ENCODE measurements around the gene CHD2.

CHD2 gene

DNA sequence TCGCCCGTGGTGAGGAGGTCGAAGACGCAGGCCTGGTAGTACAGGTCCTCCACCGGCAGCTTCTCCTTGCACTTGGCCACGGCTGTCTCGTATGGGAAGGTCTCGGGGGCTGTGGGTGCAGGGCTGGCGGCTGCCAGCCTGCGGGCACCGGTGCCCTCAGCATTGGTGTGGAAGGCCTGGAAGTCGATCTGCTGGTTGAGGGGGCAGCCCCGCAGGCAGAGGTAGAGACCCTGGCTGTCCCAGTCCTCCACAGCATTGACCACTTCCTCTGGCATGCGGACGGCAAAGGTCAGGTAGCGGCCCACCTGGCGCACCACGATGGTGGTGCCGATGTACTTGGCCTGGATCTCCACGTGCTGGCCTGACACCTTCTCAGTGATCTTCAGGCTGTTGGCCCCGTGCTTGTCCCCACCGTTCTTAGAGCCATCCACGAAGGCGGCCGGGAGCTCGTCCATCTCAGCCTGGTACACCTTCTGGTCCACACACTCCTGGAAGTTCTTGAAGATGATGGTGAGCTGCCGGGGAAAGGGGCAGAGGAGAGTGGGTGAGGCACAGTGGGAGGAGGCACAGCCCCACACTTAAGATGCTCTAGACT is 145.2 kb downstream of the CHD2 start:
- TF ChIP-seq, protein P1, sequence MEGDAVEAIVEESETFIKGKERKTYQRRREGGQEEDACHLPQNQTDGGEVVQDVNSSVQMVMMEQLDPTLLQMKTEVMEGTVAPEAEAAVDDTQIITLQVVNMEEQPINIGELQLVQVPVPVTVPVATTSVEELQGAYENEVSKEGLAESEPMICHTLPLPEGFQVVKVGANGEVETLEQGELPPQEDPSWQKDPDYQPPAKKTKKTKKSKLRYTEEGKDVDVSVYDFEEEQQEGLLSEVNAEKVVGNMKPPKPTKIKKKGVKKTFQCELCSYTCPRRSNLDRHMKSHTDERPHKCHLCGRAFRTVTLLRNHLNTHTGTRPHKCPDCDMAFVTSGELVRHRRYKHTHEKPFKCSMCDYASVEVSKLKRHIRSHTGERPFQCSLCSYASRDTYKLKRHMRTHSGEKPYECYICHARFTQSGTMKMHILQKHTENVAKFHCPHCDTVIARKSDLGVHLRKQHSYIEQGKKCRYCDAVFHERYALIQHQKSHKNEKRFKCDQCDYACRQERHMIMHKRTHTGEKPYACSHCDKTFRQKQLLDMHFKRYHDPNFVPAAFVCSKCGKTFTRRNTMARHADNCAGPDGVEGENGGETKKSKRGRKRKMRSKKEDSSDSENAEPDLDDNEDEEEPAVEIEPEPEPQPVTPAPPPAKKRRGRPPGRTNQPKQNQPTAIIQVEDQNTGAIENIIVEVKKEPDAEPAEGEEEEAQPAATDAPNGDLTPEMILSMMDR (IDR thresholded peaks at IDR 0.05; ENCODE audit: control insufficient read depth, insufficient read depth, low read depth, low read length, missing control alignments), result no peak
- DNase-seq (ENCODE audit: low read depth), result no peak
- no peak overlapping the region for H3K4me3 ChIP-seq (ENCODE audit: control insufficient read depth, low read depth, low read length)

GRCh38 chr15:93046120-93046519 is 146.0 kb downstream of the CHD2 start:
- no peak overlapping the region for H3K4me3 ChIP-seq (ENCODE audit: control insufficient read depth, low read depth, low read length)
- TF ChIP-seq, protein P1 (IDR thresholded peaks at IDR 0.05; ENCODE audit: control insufficient read depth, insufficient read depth, low read depth, low read length, missing control alignments), result no peak
- no peak for DNase-seq (ENCODE audit: low read depth)

GRCh38 chr15:93046721-93047120 is 146.6 kb downstream of the CHD2 start:
- no peak for DNase-seq (ENCODE audit: low read depth)
- TF ChIP-seq, protein P1 (IDR thresholded peaks at IDR 0.05; ENCODE audit: control insufficient read depth, insufficient read depth, low read depth, low read length, missing control alignments), result no peak
- no peak overlapping the region for H3K4me3 ChIP-seq (ENCODE audit: control insufficient read depth, low read depth, low read length)

DNA sequence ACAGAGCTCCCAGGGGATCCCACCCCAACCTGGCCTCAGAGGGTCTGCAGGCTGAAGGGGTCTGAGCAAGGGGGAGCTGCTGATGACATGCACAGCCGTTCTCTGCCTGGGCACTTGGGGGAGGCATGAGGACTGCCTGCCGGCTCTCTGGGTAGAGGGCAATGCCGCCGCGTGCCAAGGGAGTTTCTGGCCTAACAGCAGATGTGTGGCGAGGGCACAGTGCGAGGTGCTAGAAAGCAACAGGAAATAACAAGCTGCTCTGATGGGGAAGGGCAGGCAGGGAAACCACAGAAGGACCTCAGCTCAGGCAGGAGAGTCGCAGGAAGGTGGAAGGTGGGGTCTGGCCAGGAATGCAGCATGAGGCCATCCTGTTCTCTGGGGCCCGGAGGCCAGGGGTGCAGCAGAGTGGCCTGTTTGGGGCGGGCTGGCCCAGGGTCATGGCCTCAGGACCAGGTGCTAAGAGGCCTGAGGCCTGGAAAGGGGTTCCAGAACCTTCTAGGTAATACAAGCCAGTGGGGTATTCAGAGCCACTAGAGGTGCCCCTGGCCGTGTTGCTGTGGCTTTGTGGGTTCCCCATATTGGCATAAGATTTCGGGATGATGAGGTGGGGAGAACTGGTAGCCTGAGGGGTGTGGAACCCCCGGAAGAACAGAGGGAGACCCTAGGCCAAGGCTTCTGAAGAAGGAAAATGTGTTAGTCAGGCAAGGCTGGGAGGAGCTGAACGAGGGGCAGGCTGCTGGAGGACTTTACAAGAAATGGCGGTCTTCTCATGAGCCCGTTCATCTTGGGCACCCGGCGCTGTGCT is 147.7 kb downstream of the CHD2 start:
- DNase-seq (ENCODE audit: low read depth), result no peak
- no peak overlapping the region for H3K4me3 ChIP-seq (ENCODE audit: control insufficient read depth, low read depth, low read length)
- TF ChIP-seq, protein P1 (IDR thresholded peaks at IDR 0.05; ENCODE audit: control insufficient read depth, insufficient read depth, low read depth, low read length, missing control alignments), result no peak

DNA sequence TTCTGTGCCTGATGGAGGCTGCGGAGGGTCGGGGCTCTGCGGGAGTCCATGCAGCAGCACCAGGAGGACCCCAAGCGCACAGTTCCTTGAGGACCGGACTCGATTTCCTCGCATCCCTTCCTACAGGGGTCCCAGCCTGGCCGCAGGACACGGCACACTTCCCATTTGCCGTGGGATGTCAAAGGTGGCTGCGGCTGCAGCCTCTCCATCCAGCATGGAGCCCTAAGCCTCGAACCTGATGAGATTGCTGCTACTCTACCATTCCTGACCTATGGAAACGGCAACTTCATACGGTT is 148.2 kb downstream of the CHD2 start:
- DNase-seq (ENCODE audit: low read depth), result no peak
- TF ChIP-seq, protein P1 (IDR thresholded peaks at IDR 0.05; ENCODE audit: control insufficient read depth, insufficient read depth, low read depth, low read length, missing control alignments), result no peak
- H3K4me3 ChIP-seq (ENCODE audit: control insufficient read depth, low read depth, low read length), result no peak overlapping the region

DNA sequence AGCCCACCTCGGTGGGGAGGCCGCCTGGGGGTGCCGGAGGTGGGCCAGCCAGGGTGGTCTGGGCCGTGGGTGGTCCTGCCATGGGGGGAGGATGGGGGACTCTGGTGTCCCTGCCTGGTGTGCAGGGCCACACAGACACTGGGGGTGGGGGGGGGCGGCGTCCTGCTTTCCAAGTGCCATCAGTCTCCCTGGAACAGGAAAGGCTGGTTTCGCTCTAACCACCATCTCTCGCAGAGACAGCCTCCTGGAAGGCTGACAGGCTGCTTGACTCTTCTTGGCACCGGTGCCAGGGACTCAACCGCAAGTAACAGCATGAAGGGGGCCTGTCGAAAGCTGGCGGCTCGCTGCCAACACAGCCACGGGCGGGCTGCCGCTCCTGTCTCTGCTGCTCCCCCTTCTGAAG is 148.6 kb downstream of the CHD2 start:
- TF ChIP-seq, protein P1 (IDR thresholded peaks at IDR 0.05; ENCODE audit: control insufficient read depth, insufficient read depth, low read depth, low read length, missing control alignments), result no peak
- DNase-seq (ENCODE audit: low read depth), result no peak
- no peak overlapping the region for H3K4me3 ChIP-seq (ENCODE audit: control insufficient read depth, low read depth, low read length)
